HG03108 (cell line): ENCODE results near the gene KAT2A.

ENCODE experiments used
- ATAC-seq: cut with Tn5 transposase; IDR thresholded peaks from one replicate; pipeline ENCODE4 v1.9.1; 2021; ENCODE audit warnings: moderate library complexity; ENCODE audit not compliant: unreplicated experiment

Gene KAT2A

GRCh38 chr17:42096360-42097111, 24.6 kb downstream of the KAT2A start:
- no peak for ATAC-seq

- no peak for ATAC-seq
These were observed 26.6 kb downstream of the KAT2A start for GRCh38 chr17:42094375-42095069.

DNA sequence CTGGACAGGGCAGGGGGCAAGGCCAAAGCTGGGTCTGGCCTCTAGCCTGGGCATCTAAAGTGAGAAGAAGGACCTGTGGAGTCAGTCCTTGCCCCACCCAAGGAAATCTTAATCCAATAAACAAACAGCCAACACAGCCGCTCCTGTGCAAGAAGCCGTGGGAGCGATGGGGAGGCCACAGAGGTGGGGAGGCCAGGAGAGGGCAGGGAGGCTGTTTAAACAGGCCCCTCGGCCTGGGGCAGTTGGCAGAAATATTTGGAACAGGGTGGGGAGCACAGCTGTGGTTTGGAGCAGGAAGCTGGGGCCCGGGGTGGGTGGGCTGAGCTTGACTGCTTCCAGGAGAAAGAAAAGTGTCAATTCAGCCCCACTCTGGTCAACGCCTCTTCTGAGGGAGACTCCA, 28.2 kb downstream of the KAT2A start:
- no peak for ATAC-seq

DNA sequence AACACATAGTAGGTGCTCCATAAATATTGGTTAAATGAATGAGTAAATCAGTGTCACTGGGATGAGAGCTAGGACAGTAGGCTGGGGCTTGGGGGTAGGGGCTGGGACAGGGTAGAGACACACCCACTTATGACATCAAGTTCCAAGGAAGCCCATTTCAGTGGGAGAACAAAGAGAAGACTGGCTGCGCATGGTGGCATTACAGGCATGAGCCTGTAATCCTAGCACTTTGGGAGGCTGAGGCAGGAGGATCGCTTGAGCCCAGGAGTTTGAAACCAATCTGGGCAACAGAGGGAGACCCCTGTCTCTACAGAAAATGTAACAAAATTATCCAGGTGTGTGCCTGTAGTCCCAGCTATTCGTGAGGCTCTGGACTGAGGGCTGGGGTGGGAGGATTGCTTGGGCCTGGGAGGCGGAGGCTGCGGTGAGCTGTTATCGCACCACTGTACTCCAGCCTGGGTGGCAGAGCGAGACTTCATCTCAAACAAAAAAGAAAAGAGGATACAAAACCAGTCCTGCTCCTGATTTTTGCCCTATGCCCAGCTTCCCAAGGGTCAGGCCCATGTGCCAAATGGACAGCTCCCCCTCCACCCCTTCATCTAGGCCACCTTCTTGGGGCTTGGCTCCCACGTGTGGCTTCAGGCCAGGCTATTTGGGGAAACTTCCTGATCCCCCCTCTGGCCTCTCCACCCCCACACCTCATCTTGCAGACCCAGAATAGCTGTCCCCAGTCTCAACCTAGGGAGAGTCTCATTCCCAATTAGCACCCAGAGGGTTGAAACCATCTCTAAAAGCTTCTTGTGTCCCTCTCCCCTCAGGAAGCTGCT, 30.0 kb downstream of the KAT2A start:
- ATAC-seq = no peak

GRCh38 chr17:42088736-42089135, 32.4 kb downstream of the KAT2A start:
- ATAC-seq = no peak

GRCh38 chr17:42087736-42088705, 33.1 kb downstream of the KAT2A start:
- no peak for ATAC-seq

GRCh38 chr17:42087042-42087701, 34.0 kb downstream of the KAT2A start:
- ATAC-seq = no peak

GRCh38 chr17:42081516-42082129, 39.5 kb downstream of the KAT2A start:
- no peak for ATAC-seq

- no peak for ATAC-seq
These were observed 41.6 kb downstream of the KAT2A start for GRCh38 chr17:42079541-42079940.

DNA sequence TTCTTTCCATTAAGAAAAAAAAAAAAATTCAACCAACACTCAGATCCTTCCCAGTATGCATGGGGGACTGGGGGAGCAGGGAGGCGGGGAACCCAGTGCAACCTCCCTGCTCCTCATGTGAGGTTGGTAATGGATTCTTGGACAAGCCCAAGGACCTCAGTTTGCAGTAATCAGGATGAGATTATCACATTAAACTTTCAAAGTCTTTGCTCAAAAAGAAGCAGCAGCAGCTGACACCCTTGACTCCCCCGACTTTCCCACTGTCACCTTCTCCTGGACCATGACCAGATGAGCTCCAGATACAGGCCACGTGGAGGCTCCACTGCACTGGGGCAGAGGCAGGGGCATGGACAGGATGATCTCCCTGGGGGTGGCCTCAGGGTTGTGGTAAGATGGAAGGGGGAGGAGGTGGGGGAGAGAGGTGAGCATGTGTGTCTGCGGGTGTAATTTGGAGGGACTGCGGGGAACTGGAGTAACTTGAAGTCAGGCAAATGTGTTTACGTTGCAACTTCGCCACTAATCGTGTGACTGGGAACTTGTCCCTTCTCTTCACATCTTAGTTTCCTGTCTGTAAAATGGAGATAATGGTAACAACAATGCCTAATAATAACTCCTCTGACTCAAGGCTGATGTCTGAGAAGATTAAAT, 42.6 kb downstream of the KAT2A start:
- ATAC-seq = no peak

- ATAC-seq = no peak
These were observed 43.4 kb downstream of the KAT2A start for GRCh38 chr17:42077755-42078154.

- no peak for ATAC-seq
These were observed 44.2 kb downstream of the KAT2A start for GRCh38 chr17:42076797-42077559.

- no peak for ATAC-seq
These were observed 45.4 kb downstream of the KAT2A start for GRCh38 chr17:42075789-42076188.

GRCh38 chr17:42072323-42073187, 48.6 kb downstream of the KAT2A start:
- ATAC-seq = no peak

DNA sequence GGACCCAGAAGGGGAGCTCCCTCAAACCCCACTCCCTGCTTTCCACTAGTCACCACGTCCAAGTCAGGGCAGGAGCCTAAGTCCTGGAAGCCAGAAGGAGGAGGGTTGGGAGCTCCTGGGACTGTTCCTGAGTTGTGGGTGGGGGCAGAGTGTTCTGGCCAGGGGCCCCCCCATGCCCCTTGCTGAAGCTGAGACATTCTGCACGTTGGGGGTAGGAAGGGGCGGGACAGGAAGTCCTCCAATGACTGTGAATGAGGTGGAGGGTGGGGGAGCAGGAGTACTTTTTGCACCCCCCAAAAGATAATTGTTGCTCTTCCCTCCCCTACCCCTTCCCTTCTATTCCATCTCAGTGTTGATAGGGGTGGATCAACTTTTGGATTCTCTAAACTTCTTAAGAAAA, 49.4 kb downstream of the KAT2A start:
- no peak for ATAC-seq

DNA sequence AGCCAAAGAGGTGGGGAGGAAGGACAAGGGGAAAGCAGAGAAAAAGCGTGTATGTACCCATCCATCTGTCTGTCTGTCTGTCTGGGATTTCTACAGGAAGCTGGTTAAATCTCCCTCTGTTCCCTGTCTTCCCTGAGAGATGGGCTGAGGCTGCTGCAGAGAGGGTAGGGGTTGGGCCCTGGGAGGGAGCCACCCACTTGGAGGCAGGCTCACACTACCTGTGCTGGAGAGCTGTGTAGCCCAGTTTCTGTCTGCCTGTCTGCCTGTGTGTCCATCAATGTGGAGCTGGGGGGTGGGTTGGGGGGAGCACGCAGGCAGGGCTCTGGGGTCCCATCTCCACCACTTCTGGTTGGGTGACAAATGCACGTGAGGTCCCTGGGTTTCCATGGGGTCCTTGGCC, 52.2 kb downstream of the KAT2A start:
- no peak for ATAC-seq

- no peak for ATAC-seq
These were observed 53.6 kb downstream of the KAT2A start for GRCh38 chr17:42067371-42068091.
